ENCODE measurements around the gene WDR75.

The WDR75 gene

DNA sequence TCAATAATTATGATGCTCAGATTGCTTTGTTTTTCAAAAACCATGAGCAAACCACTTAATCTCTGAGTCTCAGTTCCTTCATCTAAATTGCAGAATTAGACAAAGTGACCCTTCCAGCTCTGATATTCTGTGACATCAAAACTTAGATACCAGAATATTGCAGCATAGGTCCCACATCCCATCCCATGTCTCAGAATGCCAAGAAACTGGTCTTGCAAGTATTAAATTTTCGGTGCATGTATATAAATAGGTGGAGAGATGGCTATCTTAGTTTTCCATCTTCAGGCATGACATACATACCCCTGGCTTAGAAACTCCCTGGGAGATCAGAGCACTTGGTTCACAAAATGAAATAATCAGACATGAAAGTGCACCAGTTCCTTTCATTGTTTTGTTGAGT, 39.8 kb downstream of the WDR75 start:
- no peak overlapping the region for H3K4me3 ChIP-seq (ENCODE audit: low read depth, low read length)
- TF ChIP-seq, protein P1, sequence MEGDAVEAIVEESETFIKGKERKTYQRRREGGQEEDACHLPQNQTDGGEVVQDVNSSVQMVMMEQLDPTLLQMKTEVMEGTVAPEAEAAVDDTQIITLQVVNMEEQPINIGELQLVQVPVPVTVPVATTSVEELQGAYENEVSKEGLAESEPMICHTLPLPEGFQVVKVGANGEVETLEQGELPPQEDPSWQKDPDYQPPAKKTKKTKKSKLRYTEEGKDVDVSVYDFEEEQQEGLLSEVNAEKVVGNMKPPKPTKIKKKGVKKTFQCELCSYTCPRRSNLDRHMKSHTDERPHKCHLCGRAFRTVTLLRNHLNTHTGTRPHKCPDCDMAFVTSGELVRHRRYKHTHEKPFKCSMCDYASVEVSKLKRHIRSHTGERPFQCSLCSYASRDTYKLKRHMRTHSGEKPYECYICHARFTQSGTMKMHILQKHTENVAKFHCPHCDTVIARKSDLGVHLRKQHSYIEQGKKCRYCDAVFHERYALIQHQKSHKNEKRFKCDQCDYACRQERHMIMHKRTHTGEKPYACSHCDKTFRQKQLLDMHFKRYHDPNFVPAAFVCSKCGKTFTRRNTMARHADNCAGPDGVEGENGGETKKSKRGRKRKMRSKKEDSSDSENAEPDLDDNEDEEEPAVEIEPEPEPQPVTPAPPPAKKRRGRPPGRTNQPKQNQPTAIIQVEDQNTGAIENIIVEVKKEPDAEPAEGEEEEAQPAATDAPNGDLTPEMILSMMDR (IDR thresholded peaks at IDR 0.05; ENCODE audit: insufficient read depth, low read depth, low read length, missing control alignments) = no peak
- DNase-seq (ENCODE audit: low read depth) = no peak

DNA sequence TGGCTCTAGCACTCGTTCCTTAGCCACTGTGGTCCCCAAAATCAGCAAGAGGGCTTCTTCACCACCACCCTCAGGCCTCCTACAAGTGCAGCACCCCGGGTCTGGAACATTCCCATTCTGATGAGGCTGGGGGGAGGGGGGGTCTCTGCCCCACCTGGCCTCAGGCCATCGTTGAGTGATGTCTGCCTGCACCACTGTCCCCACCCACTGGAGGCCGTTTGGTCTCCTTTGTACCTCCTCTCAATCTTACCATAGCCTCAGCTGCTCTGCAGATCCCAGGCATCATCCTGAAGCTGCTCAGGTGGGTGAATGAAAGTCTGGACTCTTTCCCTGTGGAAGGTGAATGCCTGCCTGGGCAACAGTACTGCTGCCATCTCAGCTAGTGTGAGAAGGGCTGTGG, 42.3 kb downstream of the WDR75 start:
- H3K4me3 ChIP-seq (ENCODE audit: low read depth, low read length) = no peak overlapping the region
- TF ChIP-seq, protein P1 (IDR thresholded peaks at IDR 0.05; ENCODE audit: insufficient read depth, low read depth, low read length, missing control alignments) = no peak
- no peak for DNase-seq (ENCODE audit: low read depth)

DNA sequence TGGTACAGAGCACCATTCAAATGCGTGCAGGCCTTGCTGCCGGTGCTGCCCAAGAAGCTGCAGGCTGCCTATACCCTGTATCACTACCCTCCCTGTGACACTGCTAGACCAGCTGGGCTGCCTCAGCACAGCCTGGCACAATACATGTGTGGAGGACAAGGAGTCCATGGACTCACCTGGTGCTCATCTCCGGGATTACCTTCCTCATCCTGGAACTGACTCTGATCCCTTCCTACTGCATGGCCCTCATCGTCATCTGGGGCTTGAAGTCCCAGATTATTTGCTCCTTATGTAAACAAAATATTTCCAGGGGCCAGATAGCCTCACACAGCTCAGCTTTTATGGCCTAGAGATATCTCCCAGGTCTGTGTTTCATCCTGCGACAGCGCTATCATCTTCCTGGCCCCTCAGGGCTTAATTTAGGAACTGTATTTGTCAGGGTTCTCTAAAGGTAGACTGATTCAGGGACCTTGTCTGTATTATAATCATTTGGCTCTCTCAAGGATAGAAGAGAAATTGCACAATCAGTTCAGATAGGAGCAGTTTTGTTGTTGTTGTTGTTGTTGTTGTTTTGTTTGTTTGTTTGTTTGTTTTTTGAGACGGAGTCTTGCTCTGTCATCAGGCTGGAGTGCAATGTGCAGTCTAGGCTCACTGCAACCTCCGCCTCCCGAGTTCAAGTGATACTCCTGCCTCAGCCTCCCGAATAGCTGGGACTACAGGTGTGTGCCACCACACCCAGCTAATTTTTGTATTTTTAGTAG, 42.9 kb downstream of the WDR75 start:
- no peak for DNase-seq (ENCODE audit: low read depth)
- TF ChIP-seq, protein P1 (IDR thresholded peaks at IDR 0.05; ENCODE audit: insufficient read depth, low read depth, low read length, missing control alignments) = no peak
- no peak overlapping the region for H3K4me3 ChIP-seq (ENCODE audit: low read depth, low read length)

DNA sequence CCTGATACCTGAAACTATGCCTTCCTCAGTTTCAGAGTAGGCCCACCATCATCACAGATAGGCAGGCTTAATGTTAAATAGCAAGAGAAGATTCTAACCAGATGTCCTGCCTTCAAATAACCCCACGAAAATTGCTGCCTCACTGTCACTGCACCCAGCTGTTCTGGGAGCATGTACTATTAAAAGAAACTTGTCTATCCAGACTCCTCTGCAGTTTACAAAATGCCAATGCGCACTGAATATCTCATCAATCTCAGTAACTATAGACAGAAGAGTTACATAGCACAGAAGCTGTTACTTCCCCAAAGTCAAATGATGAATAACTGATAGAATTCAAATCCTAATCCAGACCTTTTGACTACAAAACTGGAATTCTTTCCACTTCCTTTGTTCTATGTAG, 43.9 kb downstream of the WDR75 start:
- H3K4me3 ChIP-seq (ENCODE audit: low read depth, low read length) = no peak overlapping the region
- no peak for DNase-seq (ENCODE audit: low read depth)
- TF ChIP-seq, protein P1 (IDR thresholded peaks at IDR 0.05; ENCODE audit: insufficient read depth, low read depth, low read length, missing control alignments) = no peak

DNA sequence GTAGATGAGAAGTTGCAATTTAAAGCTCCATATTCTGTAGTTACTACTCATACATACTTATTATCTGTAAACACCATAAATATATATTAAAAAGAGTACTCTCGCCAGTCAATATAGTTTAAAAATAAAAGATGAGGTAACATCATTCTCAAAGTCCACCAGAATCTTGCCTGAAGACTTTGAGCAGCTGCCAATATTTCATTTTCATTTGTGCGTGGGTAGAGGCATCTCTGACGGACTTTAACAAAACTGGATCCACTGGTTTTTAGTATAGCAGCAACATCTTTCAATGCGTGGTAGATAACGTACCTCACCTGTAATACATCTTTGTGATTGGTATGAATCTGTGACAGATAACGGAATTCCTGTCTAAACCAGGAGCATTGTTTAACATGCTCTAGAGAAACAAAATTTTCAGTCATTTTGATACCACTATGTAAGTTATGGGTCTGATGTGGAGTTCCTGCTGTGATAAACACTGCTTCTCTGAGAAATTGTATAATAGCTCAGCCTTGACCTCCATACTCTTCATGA, 45.0 kb downstream of the WDR75 start:
- TF ChIP-seq, protein P1 (IDR thresholded peaks at IDR 0.05; ENCODE audit: insufficient read depth, low read depth, low read length, missing control alignments) = no peak
- DNase-seq (ENCODE audit: low read depth) = no peak
- no peak overlapping the region for H3K4me3 ChIP-seq (ENCODE audit: low read depth, low read length)

DNA sequence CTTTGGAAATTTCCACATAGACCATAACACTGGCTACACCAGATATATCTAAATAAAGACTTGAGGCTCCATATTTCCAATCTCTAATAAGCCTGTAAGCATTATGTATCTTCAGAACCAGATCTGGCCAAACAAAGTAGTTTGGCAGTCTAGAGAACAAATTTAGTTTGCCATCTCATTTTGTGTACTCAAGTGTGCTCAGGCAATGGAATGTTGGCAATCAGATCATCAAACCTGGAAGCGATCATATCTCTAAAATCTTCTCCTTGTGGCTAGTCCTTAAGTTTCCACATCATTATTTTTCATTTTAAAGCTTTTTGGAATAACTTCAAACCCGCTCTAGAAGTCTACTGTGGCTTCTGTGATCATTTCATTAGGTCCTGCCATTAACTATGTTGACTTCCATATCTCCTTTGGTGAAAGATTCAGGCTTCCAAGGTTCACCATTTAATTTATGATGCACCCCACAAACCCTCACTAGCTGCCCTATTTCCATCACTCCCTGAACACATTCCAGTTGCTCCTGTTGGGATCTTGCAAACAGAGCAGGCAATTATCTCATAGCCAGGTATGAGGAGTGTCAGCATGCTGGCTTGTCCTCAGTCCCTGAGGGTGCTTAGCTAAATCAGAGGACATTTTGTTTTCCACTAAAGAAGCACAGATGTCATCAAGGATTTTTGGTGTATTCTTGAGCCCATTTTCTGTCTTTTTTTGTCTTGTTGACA, 46.2 kb downstream of the WDR75 start:
- no peak for DNase-seq (ENCODE audit: low read depth)
- TF ChIP-seq, protein P1 (IDR thresholded peaks at IDR 0.05; ENCODE audit: insufficient read depth, low read depth, low read length, missing control alignments) = no peak
- no peak overlapping the region for H3K4me3 ChIP-seq (ENCODE audit: low read depth, low read length)
